Left ventricle myocardium superior (tissue), 1 donor: Measurements from ENCODE around the gene PMVK. TPM values are rescaled to one million over a fixed set of nuclear protein-coding genes. Genes with fewer than 3 reads are reported as not detected.
"Not testable (repeated sequence)": the region's sequence is repeated elsewhere in the genome, so short reads cannot be mapped to it uniquely, and the experiment has no call there.

ENCODE experiments used
- ATAC-seq: fragments of 200-7000 bp; cut with Tn5 transposase; one replicate; pipeline ENCODE4 v1.9.1; 2020; ENCODE audit warnings: mild to moderate bottlenecking, moderate library complexity
- DNase-seq: peaks from one replicate; pipeline ENCODE4 v3.0.0-alpha.2; 2020
- intact Hi-C: fragments of 100-400 bp; cut with micrococcal nuclease; formaldehyde crosslinking; loops from one replicate; pipeline ENCODE4 v1.11.0; 2022
- total RNA-seq: library from RNA; stranded (reverse); fragmentation: NEBNext Ultra II Directional; extraction: Animal tissue kit (Norgen Biotek cat#: 25700); gene quantifications from one replicate; pipeline ENCODE4 v1.2.1, GENCODE V29; 2021
- donor health status: DM: no; HTN: yes; CAD: no; lungs with severe emphysema.

The PMVK gene
- total RNA-seq, 1 donor from 2014 or later: 66.6 TPM

DNA sequence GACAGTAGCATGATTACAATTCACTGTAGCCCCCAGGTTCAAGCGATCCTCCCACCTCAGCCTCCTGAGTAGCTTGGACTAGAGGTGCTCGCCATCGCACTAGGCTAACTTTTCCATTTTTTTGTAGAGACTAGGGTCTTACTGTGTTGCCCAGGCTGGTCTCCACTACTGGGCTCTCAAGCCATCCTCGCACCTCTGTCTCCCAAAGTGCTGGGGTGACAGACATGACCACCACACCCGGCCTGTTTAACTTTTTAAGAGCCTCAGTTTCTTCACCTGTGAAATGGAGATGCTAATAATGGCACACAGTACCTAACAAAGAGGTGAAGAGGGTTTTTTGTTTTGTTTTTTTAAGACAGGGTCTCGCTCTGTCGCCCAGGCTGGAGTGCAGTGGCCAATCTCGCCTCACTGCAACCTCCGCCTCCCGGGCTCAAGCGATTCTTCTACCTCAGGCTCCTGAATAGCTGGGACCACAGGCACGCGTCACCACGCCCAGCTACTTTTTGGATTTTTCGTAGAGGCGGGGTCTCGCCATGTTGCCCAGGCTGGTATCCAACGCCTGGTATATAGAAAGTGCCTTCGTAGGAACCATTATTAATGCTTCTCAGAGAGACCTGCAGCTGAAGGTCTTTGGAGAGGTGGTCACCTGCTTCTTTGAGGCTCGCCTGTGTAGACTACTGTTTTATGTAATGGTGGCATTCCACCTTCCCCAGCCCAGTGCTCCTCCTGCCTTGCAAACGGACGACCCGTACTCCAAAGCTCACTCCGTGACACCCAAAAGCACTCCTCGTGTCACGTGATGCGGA, 567 bp downstream of the PMVK start:
- ATAC-seq (no peak), DNase-seq (no peak)
- intact Hi-C loops: no loop called here

GRCh38 chr1:154934358-154934948, 2.1 kb downstream of the PMVK start:
- intact Hi-C loops: no loop called here

DNA sequence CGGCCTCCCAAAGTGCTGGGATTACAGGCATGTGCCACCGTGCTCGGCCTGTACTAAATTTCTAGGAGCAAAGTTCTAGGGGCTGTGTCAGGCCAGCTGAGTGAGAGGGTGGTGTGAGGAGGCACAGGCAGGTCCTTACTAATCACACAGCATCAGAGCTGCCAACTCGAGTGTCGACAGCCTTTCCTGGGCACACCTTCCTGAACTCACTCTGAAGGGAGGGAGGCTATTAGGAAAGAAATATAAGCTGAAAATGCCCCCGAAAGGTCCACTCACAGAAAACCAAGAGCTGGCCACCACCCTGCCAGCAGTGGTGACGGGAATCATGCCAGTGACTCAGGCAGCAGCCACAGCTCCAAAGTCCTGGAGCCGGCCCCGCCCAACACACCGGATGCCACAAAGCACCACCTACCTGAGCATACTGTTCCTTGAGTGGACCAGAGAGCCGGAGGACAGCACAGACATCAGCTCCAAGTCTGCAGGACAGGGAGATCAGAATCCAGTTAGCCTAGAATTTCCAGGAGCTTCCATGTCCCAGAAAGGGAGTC, 4.5 kb downstream of the PMVK start:
- ATAC-seq: no peak
- intact Hi-C loops: no loop called here
- DNase-seq: peak; percentile 45

More at GRCh38 chr1:154934358-154934948, 2.1 kb downstream of the PMVK start:
- ATAC-seq (no peak), DNase-seq (no peak)

- intact Hi-C loops: no loop called here
- no peak for DNase-seq
- ATAC-seq: no peak
Measured at GRCh38 chr1:154926201-154926600, 10.3 kb downstream of the PMVK start.

GRCh38 chr1:154925335-154926170, 11.0 kb downstream of the PMVK start:
- DNase-seq: no peak
- intact Hi-C loops: no loop called here
- ATAC-seq: no peak

- intact Hi-C loops: no loop called here
- ATAC-seq (no peak), DNase-seq (no peak)
Measured at GRCh38 chr1:154923695-154924094, 12.8 kb downstream of the PMVK start.

GRCh38 chr1:154913273-154913672, 23.2 kb downstream of the PMVK start:
- ATAC-seq (no peak), DNase-seq (no peak)
- intact Hi-C loops: no loop called here

DNA sequence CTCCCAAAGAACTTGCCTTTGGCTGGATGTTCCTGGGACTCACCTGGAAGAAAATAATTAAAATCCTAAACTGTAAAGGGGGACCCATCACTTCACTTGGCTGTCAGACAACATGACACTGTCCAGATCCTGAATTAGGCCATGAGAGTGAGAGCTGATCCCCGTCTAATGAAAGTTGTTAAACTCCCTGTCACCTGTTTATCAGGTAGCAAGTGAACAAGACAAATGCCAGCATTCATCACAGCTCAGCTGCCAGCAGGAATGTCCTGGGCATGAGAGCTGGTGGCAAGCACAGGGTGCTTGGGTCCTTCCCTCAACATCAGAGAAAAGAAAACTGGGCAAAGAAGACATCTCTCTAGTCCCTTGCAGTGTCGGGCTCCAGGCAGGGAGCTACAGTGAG, 23.8 kb downstream of the PMVK start:
- DNase-seq (peak; percentile 46), ATAC-seq (peak; percentile 83)
- intact Hi-C loops: no loop called here

GRCh38 chr1:154911691-154912550, 24.6 kb downstream of the PMVK start:
- ATAC-seq (peak; percentile 88), DNase-seq (peak; percentile 66)
- intact Hi-C loops: no loop called here

DNA sequence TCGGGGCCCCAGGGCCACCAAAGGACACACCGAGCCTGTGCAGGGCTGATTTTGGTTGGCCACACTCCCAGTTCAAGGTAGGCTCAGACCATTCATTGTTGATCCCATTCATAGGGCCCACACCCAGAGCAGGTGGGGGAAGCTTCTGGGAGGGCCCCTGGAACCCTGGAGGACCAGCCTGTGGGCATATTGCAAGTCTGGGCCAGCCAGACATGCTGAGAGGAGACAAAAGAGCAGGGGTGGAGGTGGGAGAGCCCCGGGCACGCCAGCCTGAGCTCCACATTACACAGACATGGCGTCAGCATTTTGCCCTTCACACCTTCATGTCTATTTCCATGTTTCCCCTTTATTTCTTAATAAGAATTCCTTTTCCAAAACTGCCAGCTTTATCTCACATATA, 25.7 kb downstream of the PMVK start:
- no peak for ATAC-seq

DNA sequence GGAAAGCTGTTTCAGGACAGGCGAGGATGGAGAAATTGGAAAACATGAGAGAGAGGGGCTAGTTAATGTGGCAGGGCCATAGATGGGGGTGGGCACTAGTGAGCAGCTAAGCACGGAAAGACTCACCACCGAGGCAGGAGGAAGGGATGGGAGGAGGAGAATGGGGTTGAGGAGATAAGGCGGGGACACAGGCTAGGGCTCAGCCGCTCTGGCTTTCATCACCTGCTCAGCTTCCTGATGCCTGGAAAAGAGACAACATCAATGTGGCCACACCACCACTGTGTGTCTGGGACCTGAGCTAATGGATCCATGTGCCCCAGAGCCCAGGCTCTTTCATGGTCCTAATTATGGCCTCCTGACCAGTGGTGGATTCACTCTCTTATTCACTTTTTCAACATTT, 27.6 kb downstream of the PMVK start:
- no peak for DNase-seq
- ATAC-seq: no peak
- intact Hi-C loops: no loop called here

More for the DNA sequence above, 25.7 kb downstream of the PMVK start:
- intact Hi-C loops: no loop called here
- no peak for DNase-seq

GRCh38 chr1:154908129-154908528, 28.4 kb downstream of the PMVK start:
- DNase-seq, ATAC-seq, intact Hi-C loops: not testable (repeated sequence)

- peak; percentile 64 for ATAC-seq
- intact Hi-C loops: no loop called here
- no peak for DNase-seq
Measured at GRCh38 chr1:154906621-154907081, 29.9 kb downstream of the PMVK start.

DNA sequence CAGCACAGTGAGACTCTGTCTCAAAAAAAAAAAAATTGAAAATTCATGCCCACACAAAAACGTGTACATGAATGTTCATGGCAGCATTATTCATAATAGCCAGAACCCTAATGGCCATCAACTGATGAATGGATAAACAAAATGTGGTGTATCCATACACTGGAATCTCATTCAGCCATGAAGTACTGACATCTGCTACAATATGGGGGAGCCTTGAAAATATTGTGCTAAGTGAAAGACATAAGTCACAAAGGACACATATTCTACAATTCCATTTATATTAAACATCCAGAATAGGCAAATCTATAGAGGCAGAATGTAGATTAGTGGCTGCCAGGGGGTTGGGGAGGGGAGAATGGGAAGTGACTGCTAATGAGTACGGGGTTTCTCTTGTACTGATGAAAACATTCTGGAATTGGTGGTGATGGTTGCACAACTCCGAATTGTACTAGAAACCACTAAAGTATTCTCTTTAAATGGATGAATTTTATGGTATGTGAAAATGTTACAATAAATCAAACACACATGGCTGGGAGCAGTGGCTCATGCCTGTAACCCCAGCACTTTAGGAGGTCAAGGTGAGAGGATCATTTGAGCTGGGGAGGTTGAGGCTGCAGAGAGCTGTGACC, 33.5 kb downstream of the PMVK start:
- DNase-seq (no peak), ATAC-seq (no peak)
- intact Hi-C loops: no loop called here

GRCh38 chr1:154901591-154901990, 34.9 kb downstream of the PMVK start:
- intact Hi-C loops: no loop called here
- ATAC-seq (no peak), DNase-seq (no peak)

GRCh38 chr1:154899041-154899440, 37.5 kb downstream of the PMVK start:
- DNase-seq: no peak
- intact Hi-C loops: no loop called here
- ATAC-seq: no peak

DNA sequence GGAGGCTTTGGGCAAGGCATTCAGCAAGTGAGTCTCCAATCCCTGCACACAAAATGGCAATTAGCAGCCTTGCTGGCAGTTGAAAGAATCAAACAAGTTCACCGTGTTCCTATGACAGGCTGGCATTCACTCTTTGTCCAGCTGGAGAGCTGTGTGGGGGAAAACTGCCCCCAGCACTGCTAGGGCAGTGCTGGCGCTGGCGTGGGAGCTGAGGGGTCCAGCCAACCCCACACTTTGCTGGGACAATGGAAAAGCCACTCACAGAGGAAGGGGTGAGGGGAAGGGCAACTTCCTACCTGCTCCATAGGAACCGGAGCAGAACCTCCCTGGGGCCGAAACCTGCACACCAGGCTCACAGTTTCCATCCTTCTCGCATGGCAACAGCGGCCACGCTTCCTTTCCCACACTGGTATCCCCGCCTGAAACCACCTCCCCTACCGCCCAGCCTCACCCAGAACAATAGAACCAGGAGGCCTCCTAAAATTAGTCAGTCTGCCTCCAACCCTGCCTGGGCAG, 39.7 kb downstream of the PMVK start:
- intact Hi-C loops: no loop called here
- ATAC-seq: no peak
- no peak for DNase-seq

- intact Hi-C loops: no loop called here
- no peak for DNase-seq
- peak; percentile 62 for ATAC-seq
Measured at GRCh38 chr1:154895798-154896197, 40.7 kb downstream of the PMVK start.
